LNCaP clone FGC (cell line): ENCODE data around the gene CFAP210.
"Not testable (repeated sequence)": the region's sequence is repeated elsewhere in the genome, so short reads cannot be mapped to it uniquely, and the experiment has no call there.

Experiments used
- DNase-seq: peaks from one replicate; pipeline ENCODE4 v3.0.0-alpha.2; 2011; ENCODE audit warnings: low read depth
- H3K4me3 ChIP-seq: 2 replicates; pipeline ENCODE4 v1.5.1; 2011; ENCODE audit warnings: mild to moderate bottlenecking, low read depth, low read length, control low read depth
- CTCF ChIP-seq: IDR thresholded peaks from 2 replicates; pipeline ENCODE4 v1.5.1; 2012; ENCODE audit warnings: mild to moderate bottlenecking; ENCODE audit not compliant: control insufficient read depth, insufficient read depth; ENCODE audit errors: extremely low read depth

The CFAP210 gene

DNA sequence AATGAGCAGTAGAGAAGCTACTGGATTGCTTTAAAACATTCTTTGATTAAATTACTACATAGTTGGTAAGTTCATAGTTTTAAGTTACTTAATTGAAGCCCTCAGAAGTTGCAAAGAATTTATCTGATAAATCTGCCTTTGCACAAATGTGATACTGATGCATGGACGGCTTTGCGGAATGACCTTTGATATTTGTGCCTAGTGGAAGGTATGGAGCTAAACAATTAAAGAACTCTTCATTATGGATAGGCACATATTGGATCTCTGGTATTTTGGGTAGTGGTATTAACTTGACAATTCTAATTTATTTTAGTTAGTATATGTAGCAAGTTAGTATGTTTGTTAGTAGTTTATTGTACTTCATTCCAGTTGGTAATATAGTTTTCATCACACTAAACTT, 54.1 kb downstream of the CFAP210 start:
- DNase-seq, result no peak
- no peak overlapping the region for H3K4me3 ChIP-seq
- no peak for TF ChIP-seq CTCF

- no peak for DNase-seq
- no peak overlapping the region for H3K4me3 ChIP-seq
- TF ChIP-seq CTCF, result no peak
These were observed 56.6 kb downstream of the CFAP210 start for GRCh38 chr2:169637620-169638019.

DNA sequence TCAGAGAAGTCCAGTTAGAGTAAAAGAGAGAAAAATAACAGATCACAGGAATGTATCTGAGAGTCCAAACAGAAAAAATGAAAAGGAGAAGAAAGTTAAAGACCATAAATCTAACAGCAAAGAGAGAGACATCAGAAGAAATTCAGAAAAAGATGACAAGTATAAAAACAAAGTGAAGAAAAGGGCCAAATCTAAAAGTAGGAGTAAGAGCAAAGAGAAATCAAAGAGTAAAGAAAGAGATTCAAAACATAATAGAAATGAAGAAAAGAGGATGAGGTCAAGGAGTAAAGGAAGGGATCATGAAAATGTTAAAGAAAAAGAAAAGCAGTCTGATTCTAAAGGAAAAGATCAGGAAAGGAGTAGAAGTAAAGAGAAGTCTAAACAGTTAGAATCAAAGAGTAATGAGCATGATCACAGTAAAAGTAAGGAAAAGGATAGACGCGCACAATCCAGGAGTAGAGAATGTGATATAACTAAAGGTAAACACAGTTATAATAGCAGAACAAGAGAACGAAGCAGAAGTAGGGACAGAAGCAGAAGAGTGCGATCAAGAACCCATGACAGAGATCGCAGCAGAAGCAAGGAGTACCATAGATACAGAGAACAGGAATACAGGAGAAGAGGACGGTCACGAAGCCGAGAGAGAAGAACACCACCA, 57.6 kb downstream of the CFAP210 start:
- no peak for TF ChIP-seq CTCF
- no peak for DNase-seq
- no peak overlapping the region for H3K4me3 ChIP-seq

GRCh38 chr2:169625781-169626180, 68.4 kb downstream of the CFAP210 start:
- 0 out of 2 replicates have a peak, but pooled peaks have one; percentile 13 for TF ChIP-seq CTCF
- no peak for DNase-seq
- H3K4me3 ChIP-seq, result no peak overlapping the region

- DNase-seq, result no peak
- no peak for TF ChIP-seq CTCF
- no peak overlapping the region for H3K4me3 ChIP-seq
These were observed 71.0 kb downstream of the CFAP210 start for GRCh38 chr2:169623235-169623634.

DNA sequence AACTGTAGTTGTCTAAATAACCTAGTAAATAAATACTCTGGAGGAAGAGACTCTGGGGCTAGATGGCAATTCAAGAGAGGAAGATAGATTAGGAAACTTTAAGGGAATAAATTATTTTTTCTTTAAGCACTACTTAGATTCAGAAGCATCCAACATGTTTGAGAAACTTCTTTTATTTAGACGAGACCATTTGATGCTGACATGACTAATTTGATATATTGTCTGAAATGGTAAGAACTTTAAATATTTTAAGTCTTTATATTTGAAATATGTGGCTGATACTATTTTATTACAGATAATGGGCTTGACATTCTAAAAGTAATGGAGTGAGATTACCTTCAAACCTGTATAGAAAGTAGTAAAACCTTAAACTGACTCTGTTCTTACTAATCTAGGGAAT, 73.7 kb downstream of the CFAP210 start:
- H3K4me3 ChIP-seq, result no peak overlapping the region
- TF ChIP-seq CTCF, result no peak
- no peak for DNase-seq

DNA sequence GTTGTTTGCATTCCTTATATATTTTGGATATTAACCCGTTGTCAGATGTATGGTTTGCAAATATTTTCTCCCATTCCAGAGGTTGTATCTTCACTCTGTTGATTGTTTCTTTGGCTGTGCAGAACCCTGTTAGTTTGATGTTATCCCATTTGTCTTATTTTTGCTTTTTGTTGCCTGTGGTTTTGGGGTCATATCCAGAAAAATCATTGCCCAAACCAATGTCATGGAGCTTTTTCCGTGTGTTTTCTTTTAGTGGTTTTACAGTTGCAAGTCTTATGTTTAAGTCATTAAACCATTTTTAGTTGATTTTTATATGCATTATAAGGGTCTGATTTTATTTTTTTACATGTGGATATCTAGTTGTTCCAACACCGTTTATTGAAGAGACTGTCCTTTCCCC, 74.3 kb downstream of the CFAP210 start:
- TF ChIP-seq CTCF, result no peak
- DNase-seq, result no peak
- H3K4me3 ChIP-seq, result no peak overlapping the region

- not testable (repeated sequence) for DNase-seq, H3K4me3 ChIP-seq
These were observed 78.2 kb downstream of the CFAP210 start for GRCh38 chr2:169615982-169616381.
